Tibial nerve (tissue), 4 donors: Measurements from ENCODE around the gene MRPS35.
"Not testable (repeated sequence)": the region's sequence is repeated elsewhere in the genome, so short reads cannot be mapped to it uniquely, and the experiment has no call there.

Source experiments
- CTCF ChIP-seq, 5 experiments: fragments of 200-600 bp in 3 of 5; fragments of 450-650 bp in 2 of 5; sonication (generic) in 3 of 5; IDR thresholded peaks; one replicate each; pipeline ENCODE4 v1.5.1; 2016 to 2019; ENCODE audit warnings: antibody characterized with exemption in 5 of 5, mild to moderate bottlenecking in 3 of 5, moderate library complexity in 2 of 5
- EP300 ChIP-seq, 2 donors: sonication (generic); formaldehyde crosslinking; IDR thresholded peaks; one replicate each; pipeline ENCODE4 v1.6.1; 2017; ENCODE audit warnings: antibody characterized with exemption in 2 of 2, mild to moderate bottlenecking in 1 of 2
- POLR2A ChIP-seq, 2 donors: fragments of 450-650 bp; IDR thresholded peaks; one replicate each; pipeline ENCODE4 v1.6.1; 2017; ENCODE audit warnings: antibody characterized with exemption in 2 of 2, mild to moderate bottlenecking in 2 of 2, moderate library complexity in 2 of 2

DNA sequence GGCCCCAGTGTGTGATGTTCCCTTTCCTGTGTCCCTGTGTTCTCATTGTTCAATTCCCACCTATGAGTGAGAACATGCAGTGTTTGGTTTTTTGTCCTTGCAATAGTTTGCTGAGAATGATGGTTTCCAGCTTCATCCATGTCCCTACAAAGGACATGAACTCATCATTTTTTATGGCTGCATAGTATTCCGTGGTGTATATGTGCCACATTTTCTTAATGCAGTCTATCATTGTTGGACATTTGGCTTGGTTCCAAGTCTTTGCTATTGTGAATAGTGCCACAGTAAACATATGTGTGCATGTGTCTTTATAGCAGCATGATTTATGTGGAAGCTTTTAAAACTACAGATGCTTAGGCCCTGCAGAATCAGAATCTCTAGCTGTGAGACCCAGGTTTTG, 35.1 kb downstream of the MRPS35 start:
- not testable (repeated sequence) for TF ChIP-seq CTCF, EP300, POLR2A (IDR thresholded peaks at IDR 0.05)
